Activated CD8-positive, alpha-beta T cell treated with anti-CD3 and anti-CD28 coated beads, Interleukin-2, amount 10 ng/mL, durations not matched to agents 7 days and 5 days (primary cell): Measurements from ENCODE around the gene TMEM167A. TPM values are rescaled to one million over a fixed set of nuclear protein-coding genes. Genes with fewer than 3 reads are reported as not detected.

Experiments used
- ATAC-seq: fragments of 150-1000 bp; cut with Tn5 transposase; one replicate; pipeline ENCODE4 v1.10.0; 2021; ENCODE audit warnings: moderate library complexity
- CTCF ChIA-PET: fragments of 350-600 bp; sonication (Branson Sonifier 250); formaldehyde crosslinking; loops from one replicate; lab custom pipeline; 2021; ENCODE audit warnings: antibody characterized with exemption; lab: Charles Lee
- POLR2A ChIA-PET: fragments of 350-600 bp; sonication (Branson Sonifier 250); formaldehyde crosslinking; loops from one replicate; lab custom pipeline; 2021; ENCODE audit warnings: antibody characterized with exemption; lab: Charles Lee
- DNase-seq: peaks from one replicate; pipeline ENCODE4 v3.0.0-alpha.2; 2020
- H3K27ac Mint-ChIP-seq: one replicate; pipeline ENCODE4 v1.8.0; 2021; ENCODE audit warnings: mild to moderate bottlenecking, mixed read lengths
- H3K27me3 Mint-ChIP-seq: one replicate; pipeline ENCODE4 v1.8.0; 2021; ENCODE audit warnings: low read depth, mixed read lengths
- H3K36me3 Mint-ChIP-seq: one replicate; pipeline ENCODE4 v1.8.0; 2021; ENCODE audit warnings: low read depth, mixed read lengths
- H3K4me1 Mint-ChIP-seq: one replicate; pipeline ENCODE4 v1.8.0; 2021; ENCODE audit warnings: low read depth, mixed read lengths
- H3K4me3 Mint-ChIP-seq: one replicate; pipeline ENCODE4 v1.8.0; 2021; ENCODE audit warnings: mild to moderate bottlenecking, mixed read lengths
- H3K9me3 Mint-ChIP-seq: one replicate; pipeline ENCODE4 v1.8.0; 2022; ENCODE audit warnings: mixed read lengths; ENCODE audit not compliant: insufficient read depth
- total RNA-seq, 2 experiments: library from RNA; stranded (reverse); gene quantifications; one replicate each; pipeline ENCODE4 v1.2.3, GENCODE V29; 2021

Gene TMEM167A
- total RNA-seq, 2 experiments from 2014 or later: 76.6 to 80.1 TPM

DNA sequence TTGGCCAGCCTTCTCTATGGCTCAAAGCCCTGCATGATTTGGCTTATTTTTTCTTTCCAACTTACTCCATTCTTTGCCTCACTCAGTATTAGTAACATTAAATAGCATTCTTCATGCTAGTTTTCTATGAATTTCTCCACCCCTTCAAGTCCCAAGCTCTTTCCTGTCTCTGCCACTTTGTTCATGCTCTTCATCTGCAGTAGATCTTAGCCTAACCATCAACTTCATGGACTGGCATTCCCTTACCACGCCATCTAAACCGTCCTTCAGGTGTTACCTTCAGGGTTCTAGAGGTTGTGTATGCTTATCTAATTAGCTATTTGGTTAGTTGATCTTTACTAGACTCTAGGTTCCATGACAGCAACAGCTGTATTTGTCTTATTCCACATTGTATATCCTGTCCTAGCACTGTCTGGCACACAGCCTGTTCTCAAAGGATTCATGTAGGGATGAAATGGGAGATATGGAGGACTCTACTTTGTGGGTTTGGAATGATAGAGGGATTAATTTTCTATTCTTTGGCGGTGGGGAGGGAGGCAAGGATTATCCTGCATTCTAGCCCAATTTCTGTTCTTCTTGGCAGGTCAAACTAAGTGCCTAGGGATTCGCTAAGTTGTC is 26.4 kb downstream of the TMEM167A start:
- Mint-ChIP-seq H3K27me3 (no peaks in the 10 kb centered on the region), H3K4me1 (peaks cover 5% of the 10 kb centered on the region), H3K9me3 (no peaks in the 10 kb centered on the region), H3K36me3 (peaks cover 47% of the 10 kb centered on the region), H3K4me3 (no peak overlapping the region), H3K27ac (no peak overlapping the region)
- CTCF ChIA-PET: interaction anchor here (0.6 kb wide), 1 partner anchor 8 kb away, joined by 3 read pairs; no protein-coding TSS in a partner anchor
- POLR2A ChIA-PET: interaction anchor here (0.5 kb wide), 1 partner anchor 317 kb away, joined by 3 read pairs; no protein-coding TSS in a partner anchor
- ATAC-seq (no peak), DNase-seq (no peak)

DNA sequence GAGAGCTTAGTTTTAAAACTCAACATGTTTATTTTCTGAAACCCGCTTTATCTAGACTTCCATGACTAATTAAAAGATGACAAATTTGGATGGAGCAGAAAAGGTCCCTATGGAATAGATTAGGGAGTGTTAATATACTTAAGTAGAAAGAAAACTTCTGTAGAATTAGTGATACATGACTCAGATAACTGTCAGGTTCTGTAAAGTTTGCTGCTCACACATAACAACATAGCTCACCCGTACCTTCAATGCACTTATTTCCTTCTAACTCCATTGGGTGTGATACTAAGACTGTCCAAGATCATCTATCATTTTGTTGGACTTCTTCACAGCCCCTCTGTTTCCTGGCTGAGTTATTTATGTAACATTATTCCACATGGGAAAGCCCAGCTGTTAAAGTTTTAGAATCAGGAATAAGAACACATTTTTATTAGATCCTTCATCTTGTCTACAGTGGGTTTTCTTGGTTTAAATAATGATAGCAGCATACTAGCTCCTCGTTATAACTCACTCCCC is 27.8 kb downstream of the TMEM167A start:
- H3K4me3 Mint-ChIP-seq: no peak overlapping the region
- no peaks in the 10 kb centered on the region for H3K27me3 Mint-ChIP-seq
- H3K27ac Mint-ChIP-seq: no peak overlapping the region
- DNase-seq (no peak), ATAC-seq (no peak)
- POLR2A ChIA-PET: no interaction called here
- peaks cover 1% of the 10 kb centered on the region for H3K4me1 Mint-ChIP-seq
- H3K9me3 Mint-ChIP-seq: no peaks in the 10 kb centered on the region
- peaks cover 37% of the 10 kb centered on the region for H3K36me3 Mint-ChIP-seq
- CTCF ChIA-PET: no interaction called here

DNA sequence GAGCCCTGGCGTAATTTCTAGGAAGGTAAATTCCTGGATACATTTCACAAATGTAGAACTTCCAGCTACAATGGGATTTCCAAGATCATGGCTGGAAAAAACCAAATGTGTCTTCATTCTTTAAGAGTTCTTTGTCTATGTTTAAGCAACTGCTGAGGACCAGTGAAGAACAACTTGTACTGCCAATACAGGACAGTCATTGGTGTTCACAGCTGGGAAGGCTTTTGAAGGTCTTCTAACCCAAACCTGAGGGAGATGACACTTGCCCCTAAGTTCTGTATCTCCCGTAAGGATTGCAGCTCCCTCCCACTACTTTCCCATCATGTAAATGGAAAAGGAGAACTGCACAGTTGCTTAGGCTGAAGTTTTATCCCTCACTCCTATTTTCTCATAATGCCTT is 28.4 kb downstream of the TMEM167A start:
- ChIA-PET CTCF (no interaction called here), POLR2A (no interaction called here)
- no peak for DNase-seq
- H3K27me3 Mint-ChIP-seq: no peaks in the 10 kb centered on the region
- H3K9me3 Mint-ChIP-seq: no peaks in the 10 kb centered on the region
- no peak overlapping the region for H3K27ac Mint-ChIP-seq
- H3K4me1 Mint-ChIP-seq: no peaks in the 10 kb centered on the region
- peaks cover 34% of the 10 kb centered on the region for H3K36me3 Mint-ChIP-seq
- H3K4me3 Mint-ChIP-seq: no peak overlapping the region
- ATAC-seq: no peak

DNA sequence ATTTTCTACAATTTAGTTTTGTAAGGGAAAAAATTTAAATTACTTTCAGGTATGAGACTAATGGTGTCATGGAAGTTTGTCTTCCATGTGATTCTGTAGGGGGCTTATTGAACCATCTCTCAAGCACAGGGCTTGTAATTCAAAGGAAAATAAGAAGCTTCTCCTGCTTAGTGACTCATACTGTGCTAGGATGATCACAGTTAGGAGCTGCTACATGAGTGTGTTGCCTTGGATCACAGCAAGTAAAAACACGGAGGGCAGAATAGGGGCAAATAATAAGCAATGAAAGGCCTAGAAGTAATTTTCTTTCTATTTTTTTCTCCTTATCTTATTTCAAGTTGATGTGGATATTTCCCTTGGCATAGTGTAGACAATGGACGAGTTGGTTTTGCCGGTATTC is 28.9 kb downstream of the TMEM167A start:
- no peak for DNase-seq
- H3K27me3 Mint-ChIP-seq: no peaks in the 10 kb centered on the region
- no peak for ATAC-seq

DNA sequence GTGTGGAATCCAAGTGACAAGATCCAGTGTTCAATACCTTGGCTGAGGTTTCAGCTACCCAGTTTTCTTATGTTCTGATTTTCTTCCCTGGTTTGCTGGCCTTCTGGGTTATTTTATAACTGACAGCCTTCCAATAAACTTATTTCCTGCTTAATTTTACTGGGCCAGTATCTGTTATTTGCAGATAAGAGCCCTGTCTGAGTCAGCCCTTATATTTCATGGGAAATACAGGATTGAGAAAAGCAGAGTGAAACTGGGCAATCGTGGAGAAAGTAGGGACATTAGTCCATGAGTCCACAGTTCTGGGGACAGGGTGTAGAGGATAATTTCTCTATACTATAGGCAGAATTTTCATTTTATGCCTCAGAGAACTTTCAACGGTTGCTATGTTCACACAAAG is 32.3 kb downstream of the TMEM167A start:
- DNase-seq (no peak), ATAC-seq (no peak)
- no peaks in the 10 kb centered on the region for H3K9me3 Mint-ChIP-seq
- no peak overlapping the region for H3K27ac Mint-ChIP-seq
- H3K4me3 Mint-ChIP-seq: no peak overlapping the region
- ChIA-PET POLR2A (no interaction called here), CTCF (no interaction called here)
- H3K27me3 Mint-ChIP-seq: no peaks in the 10 kb centered on the region
- peaks cover 15% of the 10 kb centered on the region for H3K36me3 Mint-ChIP-seq
- no peaks in the 10 kb centered on the region for H3K4me1 Mint-ChIP-seq

More for the DNA sequence above, 28.9 kb downstream of the TMEM167A start:
- POLR2A ChIA-PET: no interaction called here
- Mint-ChIP-seq H3K9me3 (no peaks in the 10 kb centered on the region), H3K27ac (no peak overlapping the region), H3K4me3 (no peak overlapping the region), H3K4me1 (no peaks in the 10 kb centered on the region), H3K36me3 (peaks cover 32% of the 10 kb centered on the region)
- CTCF ChIA-PET: no interaction called here

DNA sequence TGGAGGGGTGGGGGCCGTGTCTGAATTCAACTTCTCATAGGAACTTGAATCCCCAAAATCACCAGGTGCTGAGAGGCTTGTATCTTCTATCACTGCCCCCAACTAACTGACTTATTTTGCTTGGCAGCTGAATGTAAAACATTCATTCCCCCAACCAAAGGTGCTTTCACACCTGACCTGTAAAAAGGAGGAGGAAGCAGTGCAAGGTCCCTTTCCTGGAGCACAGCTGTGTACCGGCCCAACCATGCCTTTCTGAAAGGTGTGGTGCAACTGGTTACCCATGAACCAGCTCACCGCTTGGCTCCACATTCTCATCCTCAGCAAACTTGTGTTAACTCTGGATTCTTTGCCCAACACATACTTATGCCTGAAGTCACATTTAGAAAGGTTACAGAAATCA is 34.7 kb downstream of the TMEM167A start:
- ChIA-PET POLR2A (no interaction called here), CTCF (interaction anchor here (1.0 kb wide), 1 partner anchor 8 kb away, joined by 3 read pairs; no protein-coding TSS in a partner anchor)
- no peaks in the 10 kb centered on the region for H3K27me3 Mint-ChIP-seq
- no peak overlapping the region for H3K27ac Mint-ChIP-seq
- ATAC-seq: no peak
- DNase-seq: no peak
- H3K36me3 Mint-ChIP-seq: peaks cover 7% of the 10 kb centered on the region
- H3K4me1 Mint-ChIP-seq: no peaks in the 10 kb centered on the region
- H3K4me3 Mint-ChIP-seq: no peak overlapping the region
- H3K9me3 Mint-ChIP-seq: no peaks in the 10 kb centered on the region

DNA sequence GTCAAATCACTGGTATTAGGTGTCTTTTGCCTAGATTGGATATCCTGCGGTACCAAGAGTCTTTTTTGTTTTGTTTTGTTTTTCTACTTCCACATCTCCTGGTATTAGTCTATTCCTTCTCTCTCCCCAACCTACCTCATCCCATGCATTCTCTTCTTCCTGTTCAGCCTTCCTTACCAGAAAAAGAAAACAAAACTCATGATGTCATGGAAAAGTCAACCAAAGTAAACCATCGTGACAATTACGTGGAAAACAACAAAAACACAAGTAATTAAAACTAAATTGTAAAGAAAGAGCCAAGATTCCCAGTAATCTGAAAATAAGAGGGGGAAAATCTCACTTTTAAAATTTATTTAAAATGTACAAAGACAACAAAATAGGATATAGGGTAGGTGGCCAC is 38.3 kb downstream of the TMEM167A start:
- Mint-ChIP-seq H3K9me3 (no peaks in the 10 kb centered on the region), H3K4me3 (no peak overlapping the region), H3K27ac (no peak overlapping the region), H3K27me3 (no peaks in the 10 kb centered on the region), H3K36me3 (peaks cover 4% of the 10 kb centered on the region), H3K4me1 (peaks cover 2% of the 10 kb centered on the region)
- DNase-seq (no peak), ATAC-seq (no peak)
- ChIA-PET POLR2A (interaction anchor here (0.6 kb wide), 1 partner anchor 21 kb away, joined by 4 read pairs; no protein-coding TSS in a partner anchor), CTCF (no interaction called here)

DNA sequence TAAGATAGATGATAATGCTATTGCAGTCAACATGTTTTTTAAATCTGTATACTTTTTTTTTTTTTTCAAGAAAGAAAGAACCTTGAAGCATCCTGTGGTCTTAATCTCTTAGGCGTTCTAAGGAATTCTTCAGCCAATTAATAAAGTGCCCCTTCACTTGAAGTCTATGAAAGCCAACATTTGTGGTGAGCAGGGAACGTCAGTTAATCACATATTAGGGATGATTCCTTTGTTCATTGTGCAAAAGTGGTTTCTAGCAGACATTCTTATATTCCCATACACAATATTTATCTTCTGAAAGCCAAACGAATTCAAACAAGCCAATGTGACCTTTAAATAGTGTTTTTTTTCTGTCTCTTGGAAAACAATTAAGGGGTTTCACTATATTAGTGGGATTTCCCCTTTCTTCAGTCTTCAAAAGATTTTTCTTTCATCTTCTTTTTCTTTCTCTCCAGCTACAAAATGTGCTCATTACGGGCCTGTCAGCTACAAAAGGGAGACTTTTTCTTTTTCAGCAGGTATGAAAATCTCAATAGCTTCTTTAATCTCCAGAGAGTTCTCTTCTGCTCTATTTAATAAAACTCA is 40.1 kb downstream of the TMEM167A start:
- ATAC-seq (no peak), DNase-seq (no peak)
- no peak overlapping the region for H3K27ac Mint-ChIP-seq
- ChIA-PET CTCF (no interaction called here), POLR2A (no interaction called here)
- no peaks in the 10 kb centered on the region for H3K27me3 Mint-ChIP-seq
- H3K9me3 Mint-ChIP-seq: no peaks in the 10 kb centered on the region
- peaks cover 2% of the 10 kb centered on the region for H3K4me1 Mint-ChIP-seq
- H3K4me3 Mint-ChIP-seq: no peak overlapping the region
- no peaks in the 10 kb centered on the region for H3K36me3 Mint-ChIP-seq

DNA sequence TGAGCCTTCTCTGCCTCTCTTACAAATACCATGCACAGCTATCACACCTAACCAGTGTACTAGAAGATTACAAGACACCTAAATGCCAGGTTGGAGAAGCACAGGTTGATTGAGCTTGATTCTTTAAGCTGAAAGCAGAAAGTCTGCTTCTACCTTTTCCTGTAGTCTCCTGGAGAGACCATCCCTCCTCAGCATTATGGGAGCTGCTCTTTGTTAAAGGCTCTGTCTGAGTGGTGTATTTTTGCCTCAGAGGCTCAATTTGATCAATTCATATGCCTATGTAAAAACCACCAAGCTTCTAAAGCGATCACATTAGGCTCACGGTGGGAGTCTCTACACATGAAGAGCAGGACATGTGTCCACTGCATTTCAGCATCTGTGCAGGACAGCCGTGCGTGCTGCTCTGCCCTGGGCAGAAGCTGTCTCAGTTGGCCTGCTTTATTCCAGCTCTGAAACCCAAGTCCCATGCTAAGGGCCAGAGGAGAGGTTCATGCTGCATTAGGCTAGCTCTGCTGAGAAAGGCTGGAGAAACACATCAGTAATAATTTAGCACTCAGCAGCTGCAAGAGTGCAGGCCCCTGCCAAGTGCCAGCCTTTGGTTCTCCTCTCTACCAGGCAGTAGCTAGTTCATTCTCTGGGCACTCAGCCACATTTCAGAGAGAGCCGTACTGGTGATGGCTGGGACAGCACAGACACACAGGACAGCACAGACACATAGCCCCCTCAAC is 41.7 kb downstream of the TMEM167A start:
- CTCF ChIA-PET: no interaction called here
- Mint-ChIP-seq H3K9me3 (no peaks in the 10 kb centered on the region), H3K4me3 (no peak overlapping the region), H3K36me3 (no peaks in the 10 kb centered on the region), H3K27me3 (no peaks in the 10 kb centered on the region), H3K27ac (no peak overlapping the region), H3K4me1 (peaks cover 2% of the 10 kb centered on the region)
- POLR2A ChIA-PET: no interaction called here
- ATAC-seq: no peak
- no peak for DNase-seq

DNA sequence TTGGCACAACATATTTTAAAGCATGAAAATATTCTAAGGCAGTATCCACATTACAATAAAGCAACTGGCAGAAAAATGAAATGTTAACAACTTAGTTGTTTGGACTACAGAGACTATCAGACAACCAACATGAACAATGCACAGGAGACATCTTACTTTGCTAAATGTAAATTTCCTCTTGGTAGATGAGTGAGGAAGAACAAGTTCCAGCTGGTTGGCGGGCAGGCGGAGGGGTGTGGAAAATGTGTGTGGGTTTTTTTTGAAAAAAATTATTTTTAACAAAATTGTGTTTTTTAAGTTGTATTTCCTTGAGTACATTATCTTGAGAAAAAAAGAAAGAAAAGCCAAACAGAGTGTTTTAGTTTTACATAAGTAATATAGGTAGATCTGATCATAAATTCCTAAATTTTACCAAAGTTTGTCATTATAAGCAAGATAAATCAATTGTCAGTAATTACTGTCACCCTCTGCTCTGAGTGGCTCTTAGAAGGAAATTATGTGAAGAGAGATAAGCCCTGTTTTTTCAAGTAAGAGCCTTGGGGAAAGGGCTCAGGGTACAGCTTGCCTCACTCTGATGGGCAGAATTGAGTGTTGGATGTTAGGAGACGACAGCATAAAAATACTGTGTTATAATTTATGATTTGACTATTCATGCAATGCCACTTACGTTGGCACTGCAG is 42.5 kb downstream of the TMEM167A start:
- Mint-ChIP-seq H3K9me3 (no peaks in the 10 kb centered on the region), H3K27me3 (no peaks in the 10 kb centered on the region), H3K4me3 (no peak overlapping the region), H3K36me3 (no peaks in the 10 kb centered on the region), H3K4me1 (peaks cover 2% of the 10 kb centered on the region), H3K27ac (no peak overlapping the region)
- ChIA-PET POLR2A (no interaction called here), CTCF (no interaction called here)
- ATAC-seq: no peak
- no peak for DNase-seq

DNA sequence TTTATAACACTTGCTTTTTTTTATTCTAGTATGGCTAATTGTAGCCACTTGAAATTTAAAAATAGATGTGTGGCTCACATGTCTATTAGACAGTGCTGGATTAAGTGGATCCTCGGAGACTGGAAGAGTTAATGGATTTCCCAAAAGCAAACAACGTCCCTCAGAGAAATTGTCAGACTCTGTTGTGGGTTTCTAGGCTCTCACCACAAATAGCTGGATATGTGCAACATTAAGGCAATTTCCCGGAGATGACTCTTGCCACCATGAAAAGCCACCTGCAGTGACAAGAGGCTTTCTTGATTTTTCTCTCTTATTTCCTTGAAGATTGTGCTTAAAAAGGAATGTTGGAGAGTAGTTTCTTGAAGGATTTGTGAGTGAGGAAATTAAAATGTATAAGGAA is 43.2 kb downstream of the TMEM167A start:
- H3K9me3 Mint-ChIP-seq: no peaks in the 10 kb centered on the region
- H3K27me3 Mint-ChIP-seq: no peaks in the 10 kb centered on the region
- no peak overlapping the region for H3K27ac Mint-ChIP-seq
- ATAC-seq (no peak), DNase-seq (no peak)
- H3K36me3 Mint-ChIP-seq: no peaks in the 10 kb centered on the region
- ChIA-PET POLR2A (no interaction called here), CTCF (no interaction called here)
- H3K4me3 Mint-ChIP-seq: no peak overlapping the region
- H3K4me1 Mint-ChIP-seq: peaks cover 2% of the 10 kb centered on the region
